Activated gamma-delta T cell treated with Interleukin-2 at 50 U/mL for 16 hours (primary cell): ENCODE data around the gene FCGR3B.
"Not testable (repeated sequence)": the region's sequence is repeated elsewhere in the genome, so short reads cannot be mapped to it uniquely, and the experiment has no call there.

Source experiments
- DNase-seq: peaks from one replicate; pipeline ENCODE4 v3.0.0-alpha.2; 2020

FCGR3B gene

GRCh38 chr1:161631076-161631475 is at the start of gene FCGR3B:
Gene FCGR3B, minus strand, starts transcription at chr1:161631176. Its CDS starts 82 bp downstream, at chr1:161631094.
- no peak for DNase-seq

GRCh38 chr1:161678500-161678899 is 47.5 kb upstream of the FCGR3B start:
- DNase-seq = no peak

- DNase-seq = no peak
Measured at GRCh38 chr1:161676958-161677689, 46.1 kb upstream of the FCGR3B start.

- no peak for DNase-seq
Measured at GRCh38 chr1:161676441-161676840, 45.5 kb upstream of the FCGR3B start.

GRCh38 chr1:161674908-161675307 is 43.9 kb upstream of the FCGR3B start:
- not testable (repeated sequence) for DNase-seq

GRCh38 chr1:161674447-161674846 is 43.5 kb upstream of the FCGR3B start:
- DNase-seq = not testable (repeated sequence)

GRCh38 chr1:161673437-161673836 is 42.5 kb upstream of the FCGR3B start:
- DNase-seq = not testable (repeated sequence)

GRCh38 chr1:161671045-161672020 is 40.4 kb upstream of the FCGR3B start:
- not testable (repeated sequence) for DNase-seq

- not testable (repeated sequence) for DNase-seq
Measured at GRCh38 chr1:161664689-161665088, 33.7 kb upstream of the FCGR3B start.

GRCh38 chr1:161663569-161663968 is 32.6 kb upstream of the FCGR3B start:
- not testable (repeated sequence) for DNase-seq

GRCh38 chr1:161662684-161663339 is 31.8 kb upstream of the FCGR3B start, which contains the start of gene FCGR2B:
Gene FCGR2B, plus strand, starts transcription at chr1:161663143. Its CDS starts 99 bp downstream, at chr1:161663242.
- not testable (repeated sequence) for DNase-seq

- DNase-seq = not testable (repeated sequence)
Measured at GRCh38 chr1:161661660-161662311, 30.8 kb upstream of the FCGR3B start.

- not testable (repeated sequence) for DNase-seq
Measured at GRCh38 chr1:161658524-161658923, 27.5 kb upstream of the FCGR3B start.

GRCh38 chr1:161653971-161654370 is 23.0 kb upstream of the FCGR3B start:
- not testable (repeated sequence) for DNase-seq

GRCh38 chr1:161653541-161653940 is 22.6 kb upstream of the FCGR3B start:
- DNase-seq = not testable (repeated sequence)

GRCh38 chr1:161647507-161648360 is 16.8 kb upstream of the FCGR3B start:
- DNase-seq = not testable (repeated sequence)

GRCh38 chr1:161644855-161645254 is 13.9 kb upstream of the FCGR3B start:
- not testable (repeated sequence) for DNase-seq

- DNase-seq = not testable (repeated sequence)
Measured at GRCh38 chr1:161643481-161644208, 12.7 kb upstream of the FCGR3B start.

GRCh38 chr1:161642697-161643096 is 11.7 kb upstream of the FCGR3B start:
- DNase-seq = not testable (repeated sequence)

- DNase-seq = not testable (repeated sequence)
Measured at GRCh38 chr1:161639203-161639602, 8.2 kb upstream of the FCGR3B start.
